CD4-positive, alpha-beta T cell (primary cell): Measurements from ENCODE around the gene LILRB4. TPM values are rescaled to one million over a fixed set of nuclear protein-coding genes. Genes with fewer than 3 reads are reported as not detected.
"Not testable (repeated sequence)": the region's sequence is repeated elsewhere in the genome, so short reads cannot be mapped to it uniquely, and the experiment has no call there.

Experiments used
- ATAC-seq: fragments of 200-7000 bp; cut with Tn5 transposase; one replicate; pipeline ENCODE4 v1.10.0; 2022; ENCODE audit warnings: mild to moderate bottlenecking; ENCODE audit not compliant: poor library complexity
- CTCF ChIA-PET: fragments of 350-600 bp; sonication (Branson Sonifier 250); formaldehyde crosslinking; loops from one replicate; lab custom pipeline; 2021; ENCODE audit warnings: antibody characterized with exemption, inconsistent platforms; lab: Charles Lee
- POLR2A ChIA-PET: fragments of 350-600 bp; sonication (Branson Sonifier 250); formaldehyde crosslinking; loops from one replicate; lab custom pipeline; 2021; ENCODE audit warnings: antibody characterized with exemption, inconsistent platforms; lab: Charles Lee
- DNase-seq, 14 experiments: peaks; one replicate each; pipeline ENCODE4 v3.0.0-alpha.2; 2013 to 2020; ENCODE audit warnings: mixed read lengths in 2 of 14
- H3K27ac ChIP-seq, 2 donors: one replicate each; pipeline versions ENCODE4 v1.5.1 to v1.7.0; 2013; ENCODE audit warnings: low read length in 2 of 2, low read depth in 1 of 2, mild to moderate bottlenecking in 1 of 2
- H3K27me3 ChIP-seq, 2 experiments: 1 replicate in 1 of 2; 2 replicates in 1 of 2; pipeline versions ENCODE4 v1.6.1 to v1.7.0; 2013; ENCODE audit warnings: low read length in 2 of 2, control low read depth in 1 of 2, mild to moderate bottlenecking in 1 of 2, moderate library complexity in 1 of 2; ENCODE audit not compliant: insufficient read depth in 2 of 2, control insufficient read depth in 1 of 2
- H3K36me3 ChIP-seq: one replicate; pipeline ENCODE4 v1.6.1; 2013; ENCODE audit warnings: low read length, control low read depth; ENCODE audit not compliant: insufficient read depth
- H3K4me1 ChIP-seq: one replicate; pipeline ENCODE4 v1.6.1; 2013; ENCODE audit warnings: low read length, control low read depth; ENCODE audit not compliant: insufficient read depth
- H3K4me3 ChIP-seq: one replicate; pipeline ENCODE4 v1.5.1; 2013; ENCODE audit warnings: mild to moderate bottlenecking, low read length, moderate library complexity
- H3K9me3 ChIP-seq, 2 experiments: 1 replicate in 1 of 2; 2 replicates in 1 of 2; pipeline versions ENCODE4 v1.6.1 to v1.7.0; 2013; ENCODE audit warnings: low read length in 2 of 2, mild to moderate bottlenecking in 2 of 2, control low read depth in 1 of 2, moderate library complexity in 1 of 2; ENCODE audit not compliant: control insufficient read depth in 1 of 2, insufficient read depth in 1 of 2
- H3K27ac Mint-ChIP-seq: one replicate; pipeline ENCODE4 v1.8.0; 2020; ENCODE audit warnings: mixed read lengths
- H3K27me3 Mint-ChIP-seq: one replicate; pipeline ENCODE4 v1.8.0; 2021; ENCODE audit warnings: mixed read lengths
- H3K36me3 Mint-ChIP-seq: one replicate; pipeline ENCODE4 v1.8.0; 2021; ENCODE audit warnings: low read depth, mixed read lengths
- H3K4me1 Mint-ChIP-seq: one replicate; pipeline ENCODE4 v1.8.0; 2021; ENCODE audit warnings: low read depth, mixed read lengths
- H3K4me3 Mint-ChIP-seq: one replicate; pipeline ENCODE4 v1.8.0; 2020; ENCODE audit warnings: mild to moderate bottlenecking, mixed read lengths
- H3K9me3 Mint-ChIP-seq: one replicate; pipeline ENCODE4 v1.8.0; 2020; ENCODE audit warnings: mixed read lengths
- intact Hi-C, 2 experiments: fragments of 100-400 bp; cut with DNase I in 1 of 2; cut with micrococcal nuclease in 1 of 2; formaldehyde crosslinking; loops; one replicate each; pipeline versions ENCODE4 v1.15.1 to v1.9.0; 2023 to 2025; cut with DNase I, micrococcal nuclease
- total RNA-seq, 174 experiments: library from RNA in 2 of 174; stranded (reverse) in 2 of 174; gene quantifications; one replicate each; pipeline ENCODE4 v1.2.3 and lab custom pipeline; 2021 to 2026
- TF ChIP-seq, protein P1 (sequence below): fragments of 200-600 bp; IDR thresholded peaks from one replicate; pipeline ENCODE4 v1.8.0; 2022; ENCODE audit warnings: antibody characterized with exemption, mild to moderate bottlenecking

The LILRB4 gene
- total RNA-seq, 2 experiments from 2014 or later, result 0.22 to 0.60 TPM

GRCh38 chr19:54632517-54632916 is 30.3 kb upstream of the LILRB4 start:
- CTCF ChIA-PET, H3K9me3 Mint-ChIP-seq, H3K9me3 ChIP-seq, H3K36me3 ChIP-seq, H3K27ac Mint-ChIP-seq, H3K27ac ChIP-seq, H3K4me3 ChIP-seq, H3K4me3 Mint-ChIP-seq, DNase-seq, H3K4me1 ChIP-seq, POLR2A ChIA-PET, H3K27me3 ChIP-seq, H3K4me1 Mint-ChIP-seq, ATAC-seq, H3K36me3 Mint-ChIP-seq: not testable (repeated sequence)
- intact Hi-C loops, result loop anchor here in 1 of 2 experiments (5.0 kb wide), 1 partner anchor 335 kb away; no protein-coding TSS in a partner anchor
- H3K27me3 Mint-ChIP-seq, result peaks cover 42% of the 10 kb centered on the region

DNA sequence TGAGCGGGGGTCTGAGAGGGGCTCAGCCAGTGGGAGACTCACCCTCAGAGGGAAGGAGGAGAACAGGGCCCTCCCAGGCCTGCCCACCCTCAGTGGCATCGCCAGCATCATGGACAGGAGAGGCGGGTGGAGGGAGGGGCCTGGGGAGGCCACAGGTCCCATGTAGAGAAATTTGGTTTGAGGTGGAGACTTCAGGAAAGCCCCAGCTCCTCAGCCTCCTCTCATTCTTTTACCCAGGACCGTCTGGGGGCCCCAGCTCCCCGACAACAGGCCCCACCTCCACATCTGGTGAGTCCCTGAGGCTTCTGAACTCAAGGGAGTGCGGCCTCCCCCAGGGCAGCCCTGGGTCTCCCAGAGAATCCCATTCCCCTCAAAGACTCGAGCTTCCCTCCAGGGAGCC is 29.4 kb upstream of the LILRB4 start:
- Histone ChIP-seq H3K4me1 (no peaks in the 10 kb centered on the region), H3K4me3 (no peak overlapping the region), H3K27ac (no peak overlapping the region), H3K36me3 (no peaks in the 10 kb centered on the region), H3K9me3 (peaks cover 0 to 6% of the 10 kb centered on the region in 2 experiments), H3K27me3 (peaks cover 6% of the 10 kb centered on the region in 2 experiments)
- Mint-ChIP-seq H3K27ac (no peak overlapping the region), H3K4me1 (no peaks in the 10 kb centered on the region), H3K9me3 (no peaks in the 10 kb centered on the region), H3K27me3 (peaks cover 33% of the 10 kb centered on the region), H3K36me3 (no peaks in the 10 kb centered on the region), H3K4me3 (no peak overlapping the region)
- ATAC-seq (no peak), DNase-seq (no peak)
- TF ChIP-seq, protein P1, sequence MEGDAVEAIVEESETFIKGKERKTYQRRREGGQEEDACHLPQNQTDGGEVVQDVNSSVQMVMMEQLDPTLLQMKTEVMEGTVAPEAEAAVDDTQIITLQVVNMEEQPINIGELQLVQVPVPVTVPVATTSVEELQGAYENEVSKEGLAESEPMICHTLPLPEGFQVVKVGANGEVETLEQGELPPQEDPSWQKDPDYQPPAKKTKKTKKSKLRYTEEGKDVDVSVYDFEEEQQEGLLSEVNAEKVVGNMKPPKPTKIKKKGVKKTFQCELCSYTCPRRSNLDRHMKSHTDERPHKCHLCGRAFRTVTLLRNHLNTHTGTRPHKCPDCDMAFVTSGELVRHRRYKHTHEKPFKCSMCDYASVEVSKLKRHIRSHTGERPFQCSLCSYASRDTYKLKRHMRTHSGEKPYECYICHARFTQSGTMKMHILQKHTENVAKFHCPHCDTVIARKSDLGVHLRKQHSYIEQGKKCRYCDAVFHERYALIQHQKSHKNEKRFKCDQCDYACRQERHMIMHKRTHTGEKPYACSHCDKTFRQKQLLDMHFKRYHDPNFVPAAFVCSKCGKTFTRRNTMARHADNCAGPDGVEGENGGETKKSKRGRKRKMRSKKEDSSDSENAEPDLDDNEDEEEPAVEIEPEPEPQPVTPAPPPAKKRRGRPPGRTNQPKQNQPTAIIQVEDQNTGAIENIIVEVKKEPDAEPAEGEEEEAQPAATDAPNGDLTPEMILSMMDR, result no peak
- ChIA-PET POLR2A (no interaction called here), CTCF (no interaction called here)
- intact Hi-C loops, result loop anchor here in 1 of 2 experiments (5.0 kb wide), 1 partner anchor 336 kb away; no protein-coding TSS in a partner anchor

DNA sequence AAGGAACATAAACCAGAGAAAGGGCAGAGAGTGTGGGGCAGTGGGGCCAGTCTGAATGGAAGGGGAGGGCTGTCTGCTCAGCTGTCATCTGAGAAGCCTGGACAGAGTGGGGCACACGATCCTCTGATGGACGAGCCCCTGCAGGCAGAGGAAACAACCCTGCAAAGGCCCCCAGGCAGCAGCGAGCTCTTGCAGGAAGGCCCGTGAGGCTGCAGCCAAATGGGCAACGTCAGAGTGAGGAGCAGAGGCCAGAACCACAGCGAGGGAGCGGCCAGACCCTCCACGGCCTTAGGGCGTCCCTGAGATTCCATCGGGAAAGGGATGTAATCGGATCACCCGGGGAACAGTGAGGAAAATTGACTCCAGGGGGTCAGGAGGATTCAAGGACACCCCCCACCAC is 26.7 kb upstream of the LILRB4 start:
- ATAC-seq, H3K27me3 ChIP-seq, H3K27ac Mint-ChIP-seq, DNase-seq, H3K4me1 Mint-ChIP-seq, H3K9me3 ChIP-seq, H3K36me3 ChIP-seq, H3K4me1 ChIP-seq, H3K4me3 Mint-ChIP-seq, CTCF ChIA-PET, H3K36me3 Mint-ChIP-seq, intact Hi-C loops, POLR2A ChIA-PET, H3K27ac ChIP-seq, H3K4me3 ChIP-seq, H3K9me3 Mint-ChIP-seq: not testable (repeated sequence)
- H3K27me3 Mint-ChIP-seq, result peaks cover 21% of the 10 kb centered on the region

DNA sequence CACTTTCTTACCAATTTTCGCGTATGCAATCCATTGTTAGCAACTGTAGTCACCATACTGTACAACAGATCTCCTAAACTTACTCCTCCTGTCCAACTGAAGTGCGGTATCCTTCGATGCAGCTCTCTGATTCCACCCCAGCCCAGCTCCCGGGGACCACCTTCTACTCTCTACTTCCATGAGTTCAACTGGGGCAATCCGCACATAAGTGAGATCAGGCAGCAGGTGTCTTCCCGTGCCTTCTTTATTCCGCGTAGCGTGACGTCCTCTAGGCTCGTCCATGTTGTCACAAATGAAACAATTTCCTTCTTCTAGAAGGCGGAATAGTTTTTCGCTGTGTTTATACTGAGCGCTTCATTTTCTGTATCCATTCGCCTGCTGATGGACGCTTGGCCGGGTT is 24.1 kb upstream of the LILRB4 start:
- POLR2A ChIA-PET, result no interaction called here
- CTCF ChIA-PET, result interaction anchor here (0.5 kb wide), 1 partner anchor 1070 kb away, joined by 3 read pairs; no protein-coding TSS in a partner anchor
- Mint-ChIP-seq H3K27me3 (peaks cover 11% of the 10 kb centered on the region), H3K27ac (no peak overlapping the region), H3K4me1 (no peaks in the 10 kb centered on the region), H3K4me3 (no peak overlapping the region), H3K36me3 (no peaks in the 10 kb centered on the region), H3K9me3 (no peaks in the 10 kb centered on the region)
- DNase-seq, result no peak
- Histone ChIP-seq H3K27me3 (no peaks in the 10 kb centered on the region), H3K4me1 (no peaks in the 10 kb centered on the region), H3K4me3 (no peak overlapping the region), H3K36me3 (no peaks in the 10 kb centered on the region), H3K27ac (no peak overlapping the region), H3K9me3 (peaks cover 0 to 6% of the 10 kb centered on the region in 2 experiments)
- TF ChIP-seq, protein P1, result no peak
- no peak for ATAC-seq
- intact Hi-C loops, result no loop called here

GRCh38 chr19:54642953-54643352 is 19.8 kb upstream of the LILRB4 start:
- H3K4me3 Mint-ChIP-seq, H3K36me3 Mint-ChIP-seq, H3K9me3 Mint-ChIP-seq, H3K27ac Mint-ChIP-seq, H3K9me3 ChIP-seq, intact Hi-C loops, ATAC-seq, CTCF ChIA-PET, H3K36me3 ChIP-seq, H3K4me3 ChIP-seq, H3K4me1 ChIP-seq, POLR2A ChIA-PET, H3K27me3 ChIP-seq, H3K4me1 Mint-ChIP-seq, H3K27ac ChIP-seq: not testable (repeated sequence)
- peaks cover 17% of the 10 kb centered on the region for H3K27me3 Mint-ChIP-seq
- DNase-seq, result peak in 2 of 14 experiments; percentile 47 to 52

GRCh38 chr19:54643583-54643982 is 19.2 kb upstream of the LILRB4 start:
- H3K9me3 Mint-ChIP-seq, CTCF ChIA-PET, H3K4me1 Mint-ChIP-seq, POLR2A ChIA-PET, H3K9me3 ChIP-seq, H3K36me3 Mint-ChIP-seq, H3K27ac Mint-ChIP-seq, intact Hi-C loops, H3K4me1 ChIP-seq, H3K27me3 ChIP-seq, H3K27ac ChIP-seq, H3K4me3 Mint-ChIP-seq, ATAC-seq, H3K36me3 ChIP-seq, H3K4me3 ChIP-seq: not testable (repeated sequence)
- peak in 2 of 14 experiments; percentile 28 to 41 for DNase-seq
- peaks cover 19% of the 10 kb centered on the region for H3K27me3 Mint-ChIP-seq
